GM23338 (cell line): Measurements from ENCODE around the gene RGS3. TPM values are rescaled to one million over a fixed set of nuclear protein-coding genes. Genes with fewer than 3 reads are reported as not detected.

Experiments used
- ATAC-seq: fragments of 200-7000 bp; cut with Tn5 transposase; 3 replicates; pipeline ENCODE4 v1.9.1; 2020
- DNase-seq: peaks from one replicate; pipeline ENCODE4 v3.0.0-alpha.2; 2015; ENCODE audit warnings: low spot score
- H2AFZ ChIP-seq: fragments of 200-600 bp; sonication (generic); 2 replicates; pipeline ENCODE4 v1.8.0; 2016; ENCODE audit warnings: antibody characterized with exemption, mild to moderate bottlenecking, moderate library complexity
- H3F3A ChIP-seq: fragments of 200-600 bp; sonication (generic); replicated peaks from 2 replicates; pipeline ENCODE4 v1.8.0; 2017; ENCODE audit warnings: antibody characterized with exemption, mixed run types, low read depth
- H3K27ac ChIP-seq: fragments of 200-600 bp; sonication (generic); 2 replicates; pipeline ENCODE4 v1.6.1; 2016; ENCODE audit warnings: low read depth
- H3K27me3 ChIP-seq: fragments of 200-600 bp; sonication (generic); 2 replicates; pipeline ENCODE4 v1.8.0; 2016; ENCODE audit warnings: mild to moderate bottlenecking, mixed run types, moderate library complexity; ENCODE audit not compliant: insufficient read depth
- H3K36me3 ChIP-seq: fragments of 200-600 bp; sonication (generic); 2 replicates; pipeline ENCODE4 v1.8.0; 2016; ENCODE audit warnings: mild to moderate bottlenecking; ENCODE audit not compliant: insufficient read depth
- H3K4me1 ChIP-seq: fragments of 200-600 bp; sonication (generic); 2 replicates; pipeline ENCODE4 v1.8.0; 2016; ENCODE audit warnings: mild to moderate bottlenecking, moderate library complexity; ENCODE audit not compliant: insufficient read depth
- H3K4me2 ChIP-seq: fragments of 200-600 bp; sonication (generic); 2 replicates; pipeline ENCODE4 v1.7.1; 2017; ENCODE audit warnings: mixed run types
- H3K4me3 ChIP-seq: fragments of 200-600 bp; sonication (generic); 2 replicates; pipeline ENCODE4 v1.6.1; 2016; ENCODE audit warnings: mixed run types
- H3K79me2 ChIP-seq: fragments of 200-600 bp; sonication (generic); replicated peaks from 2 replicates; pipeline ENCODE4 v1.8.0; 2017; ENCODE audit warnings: mild to moderate bottlenecking; ENCODE audit not compliant: insufficient read depth
- H3K9me2 ChIP-seq: fragments of 200-600 bp; sonication (generic); 2 replicates; pipeline ENCODE4 v1.8.0; 2017; ENCODE audit not compliant: insufficient read depth
- H4K20me1 ChIP-seq: fragments of 200-600 bp; sonication (generic); replicated peaks from 2 replicates; pipeline ENCODE4 v1.8.0; 2017; ENCODE audit warnings: mild to moderate bottlenecking; ENCODE audit not compliant: insufficient read depth
- H3K27ac Mint-ChIP-seq: 2 replicates; pipeline ENCODE4 v1.8.0; 2020; ENCODE audit warnings: inconsistent platforms, mild to moderate bottlenecking, moderate library complexity, mixed read lengths
- H3K27me3 Mint-ChIP-seq: 3 replicates; pipeline ENCODE4 v1.8.0; 2022; ENCODE audit warnings: low read depth, mild to moderate bottlenecking, moderate library complexity, mixed read lengths, inconsistent platforms; ENCODE audit not compliant: insufficient read depth, poor library complexity
- H3K36me3 Mint-ChIP-seq: 3 replicates; pipeline ENCODE4 v1.8.0; 2021; ENCODE audit warnings: low read depth, mild to moderate bottlenecking, inconsistent platforms, moderate library complexity, mixed read lengths
- H3K4me1 Mint-ChIP-seq: 3 replicates; pipeline ENCODE4 v1.8.0; 2020; ENCODE audit warnings: mild to moderate bottlenecking, inconsistent platforms, mixed read lengths
- H3K4me3 Mint-ChIP-seq: 3 replicates; pipeline ENCODE4 v1.8.0; 2021; ENCODE audit warnings: moderate library complexity, mild to moderate bottlenecking, inconsistent platforms, mixed read lengths
- H3K9me3 Mint-ChIP-seq: 3 replicates; pipeline ENCODE4 v1.8.0; 2020; ENCODE audit warnings: moderate library complexity, mild to moderate bottlenecking, inconsistent platforms, mixed read lengths
- CREB1 ChIP-seq: fragments of 250-450 bp; sonication (Bioruptor Pico); IDR thresholded peaks from 2 replicates; pipeline ENCODE4 v1.5.0; 2020; ENCODE audit warnings: low read depth, mild to moderate bottlenecking, moderate library complexity
- EZH2 ChIP-seq: fragments of 200-600 bp; sonication (generic); IDR thresholded peaks from one replicate; pipeline ENCODE4 v1.8.0; 2017; ENCODE audit warnings: antibody characterized with exemption, mild to moderate bottlenecking, low read depth; ENCODE audit not compliant: unreplicated experiment
- EZH2phosphoT487 ChIP-seq: fragments of 200-600 bp; sonication (generic); IDR thresholded peaks from one replicate; pipeline ENCODE4 v1.8.1; 2018; ENCODE audit warnings: antibody characterized with exemption; ENCODE audit not compliant: unreplicated experiment
- JUNB ChIP-seq: IDR thresholded peaks from one replicate; pipeline ENCODE4 v1.6.1; 2016; ENCODE audit warnings: antibody characterized with exemption; ENCODE audit not compliant: unreplicated experiment
- NANOG ChIP-seq: IDR thresholded peaks from 2 replicates; pipeline ENCODE4 v1.6.1; 2016; ENCODE audit warnings: antibody characterized with exemption, borderline replicate concordance
- POLR2AphosphoS5 ChIP-seq: IDR thresholded peaks from 2 replicates; pipeline ENCODE4 v1.6.1; 2016; ENCODE audit warnings: antibody characterized with exemption, low read depth
- REST ChIP-seq: IDR thresholded peaks from one replicate; pipeline ENCODE4 v1.6.1; 2018; ENCODE audit warnings: antibody characterized with exemption; ENCODE audit not compliant: unreplicated experiment
- STAT1 ChIP-seq: IDR thresholded peaks from one replicate; pipeline ENCODE4 v1.6.1; 2016; ENCODE audit warnings: antibody characterized with exemption; ENCODE audit not compliant: unreplicated experiment
- ZNF114 ChIP-seq: fragments of 250-450 bp; sonication (Bioruptor Pico); IDR thresholded peaks from 2 replicates; pipeline ENCODE4 v1.5.0; 2020; ENCODE audit warnings: mild to moderate bottlenecking, moderate library complexity
- ZNF331 ChIP-seq: fragments of 250-450 bp; sonication (Bioruptor Pico); IDR thresholded peaks from 2 replicates; pipeline ENCODE4 v1.5.0; 2020; ENCODE audit warnings: low read depth, mild to moderate bottlenecking, moderate library complexity
- polyA plus RNA-seq: library from polyadenylated mRNA; unstranded; fragments of >200 nt; fragmentation: Nextera tagmentation; extraction: Ambion mirVana; gene quantifications from 2 replicates; pipeline ENCODE4 v1.2.1, GENCODE V29; 2016
- total RNA-seq: library from RNA; depleted of rRNA; stranded (reverse); fragments of >200 nt; shearing (Covaris generic); gene quantifications from 2 replicates; pipeline ENCODE4 v1.2.3, GENCODE V29; 2014
- TF ChIP-seq, protein P1 (sequence below): fragments of 250-450 bp; sonication (Bioruptor Pico); IDR thresholded peaks from 2 replicates; pipeline ENCODE4 v1.5.0; 2020; ENCODE audit warnings: mild to moderate bottlenecking, moderate library complexity
- TF ChIP-seq, protein P2 (sequence below): IDR thresholded peaks from 2 replicates; pipeline ENCODE4 v1.6.1; 2016; ENCODE audit warnings: antibody characterized with exemption
- TF ChIP-seq, protein P3 (sequence below), 2 experiments: fragments of 200-600 bp in 1 of 2; sonication (generic) in 1 of 2; conservative IDR thresholded peaks; 2 replicates each; pipeline versions ENCODE4 v1.5.1 to v1.6.1; 2016 to 2017; ENCODE audit warnings: antibody characterized with exemption in 2 of 2, low read depth in 2 of 2, mild to moderate bottlenecking in 2 of 2, moderate library complexity in 1 of 2

Gene RGS3
- total and polyA plus RNA-seq, 2 experiments from 2014 or later: 14.2 to 24.3 TPM

- Histone ChIP-seq H3F3A (no peaks in the 10 kb centered on the region), H3K4me3 (no peak overlapping the region), H3K27me3 (0 out of 2 replicates have a peak, but pooled peaks cover 2% of the 10 kb centered on the region), H3K79me2 (no peaks in the 10 kb centered on the region), H3K36me3 (no peaks in the 10 kb centered on the region), H4K20me1 (no peaks in the 10 kb centered on the region), H3K27ac (no peak overlapping the region), H3K9me2 (no peaks in the 10 kb centered on the region), H3K4me2 (no peak overlapping the region), H3K4me1 (peaks cover under 1% of the 10 kb centered on the region), H2AFZ (no peak overlapping the region)
- no peak overlapping the region for H3K27ac Mint-ChIP-seq
- H3K9me3 Mint-ChIP-seq: no peaks in the 10 kb centered on the region
- no peak for DNase-seq
- peaks cover 4% of the 10 kb centered on the region for H3K27me3 Mint-ChIP-seq
- peaks cover 9% of the 10 kb centered on the region for H3K4me1 Mint-ChIP-seq
- no peak overlapping the region for H3K4me3 Mint-ChIP-seq
- no peaks in the 10 kb centered on the region for H3K36me3 Mint-ChIP-seq
- no peak for ATAC-seq
- TF ChIP-seq NANOG: no peak
- TF ChIP-seq, protein P1, sequence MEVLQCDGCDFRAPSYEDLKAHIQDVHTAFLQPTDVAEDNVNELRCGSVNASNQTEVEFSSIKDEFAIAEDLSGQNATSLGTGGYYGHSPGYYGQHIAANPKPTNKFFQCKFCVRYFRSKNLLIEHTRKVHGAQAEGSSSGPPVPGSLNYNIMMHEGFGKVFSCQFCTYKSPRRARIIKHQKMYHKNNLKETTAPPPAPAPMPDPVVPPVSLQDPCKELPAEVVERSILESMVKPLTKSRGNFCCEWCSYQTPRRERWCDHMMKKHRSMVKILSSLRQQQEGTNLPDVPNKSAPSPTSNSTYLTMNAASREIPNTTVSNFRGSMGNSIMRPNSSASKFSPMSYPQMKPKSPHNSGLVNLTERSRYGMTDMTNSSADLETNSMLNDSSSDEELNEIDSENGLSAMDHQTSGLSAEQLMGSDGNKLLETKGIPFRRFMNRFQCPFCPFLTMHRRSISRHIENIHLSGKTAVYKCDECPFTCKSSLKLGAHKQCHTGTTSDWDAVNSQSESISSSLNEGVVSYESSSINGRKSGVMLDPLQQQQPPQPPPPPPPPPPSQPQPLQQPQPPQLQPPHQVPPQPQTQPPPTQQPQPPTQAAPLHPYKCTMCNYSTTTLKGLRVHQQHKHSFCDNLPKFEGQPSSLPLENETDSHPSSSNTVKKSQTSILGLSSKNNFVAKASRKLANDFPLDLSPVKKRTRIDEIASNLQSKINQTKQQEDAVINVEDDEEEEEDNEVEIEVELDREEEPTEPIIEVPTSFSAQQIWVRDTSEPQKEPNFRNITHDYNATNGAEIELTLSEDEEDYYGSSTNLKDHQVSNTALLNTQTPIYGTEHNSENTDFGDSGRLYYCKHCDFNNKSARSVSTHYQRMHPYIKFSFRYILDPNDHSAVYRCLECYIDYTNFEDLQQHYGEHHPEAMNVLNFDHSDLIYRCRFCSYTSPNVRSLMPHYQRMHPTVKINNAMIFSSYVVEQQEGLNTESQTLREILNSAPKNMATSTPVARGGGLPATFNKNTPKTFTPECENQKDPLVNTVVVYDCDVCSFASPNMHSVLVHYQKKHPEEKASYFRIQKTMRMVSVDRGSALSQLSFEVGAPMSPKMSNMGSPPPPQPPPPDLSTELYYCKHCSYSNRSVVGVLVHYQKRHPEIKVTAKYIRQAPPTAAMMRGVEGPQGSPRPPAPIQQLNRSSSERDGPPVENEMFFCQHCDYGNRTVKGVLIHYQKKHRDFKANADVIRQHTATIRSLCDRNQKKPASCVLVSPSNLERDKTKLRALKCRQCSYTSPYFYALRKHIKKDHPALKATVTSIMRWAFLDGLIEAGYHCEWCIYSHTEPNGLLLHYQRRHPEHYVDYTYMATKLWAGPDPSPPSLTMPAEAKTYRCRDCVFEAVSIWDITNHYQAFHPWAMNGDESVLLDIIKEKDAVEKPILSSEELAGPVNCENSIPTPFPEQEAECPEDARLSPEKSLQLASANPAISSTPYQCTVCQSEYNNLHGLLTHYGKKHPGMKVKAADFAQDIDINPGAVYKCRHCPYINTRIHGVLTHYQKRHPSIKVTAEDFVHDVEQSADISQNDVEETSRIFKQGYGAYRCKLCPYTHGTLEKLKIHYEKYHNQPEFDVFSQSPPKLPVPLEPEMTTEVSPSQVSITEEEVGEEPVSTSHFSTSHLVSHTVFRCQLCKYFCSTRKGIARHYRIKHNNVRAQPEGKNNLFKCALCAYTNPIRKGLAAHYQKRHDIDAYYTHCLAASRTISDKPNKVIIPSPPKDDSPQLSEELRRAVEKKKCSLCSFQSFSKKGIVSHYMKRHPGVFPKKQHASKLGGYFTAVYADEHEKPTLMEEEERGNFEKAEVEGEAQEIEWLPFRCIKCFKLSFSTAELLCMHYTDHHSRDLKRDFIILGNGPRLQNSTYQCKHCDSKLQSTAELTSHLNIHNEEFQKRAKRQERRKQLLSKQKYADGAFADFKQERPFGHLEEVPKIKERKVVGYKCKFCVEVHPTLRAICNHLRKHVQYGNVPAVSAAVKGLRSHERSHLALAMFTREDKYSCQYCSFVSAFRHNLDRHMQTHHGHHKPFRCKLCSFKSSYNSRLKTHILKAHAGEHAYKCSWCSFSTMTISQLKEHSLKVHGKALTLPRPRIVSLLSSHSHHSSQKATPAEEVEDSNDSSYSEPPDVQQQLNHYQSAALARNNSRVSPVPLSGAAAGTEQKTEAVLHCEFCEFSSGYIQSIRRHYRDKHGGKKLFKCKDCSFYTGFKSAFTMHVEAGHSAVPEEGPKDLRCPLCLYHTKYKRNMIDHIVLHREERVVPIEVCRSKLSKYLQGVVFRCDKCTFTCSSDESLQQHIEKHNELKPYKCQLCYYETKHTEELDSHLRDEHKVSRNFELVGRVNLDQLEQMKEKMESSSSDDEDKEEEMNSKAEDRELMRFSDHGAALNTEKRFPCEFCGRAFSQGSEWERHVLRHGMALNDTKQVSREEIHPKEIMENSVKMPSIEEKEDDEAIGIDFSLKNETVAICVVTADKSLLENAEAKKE (CRISPR knock-in tag): no peak
- TF ChIP-seq, protein P2, sequence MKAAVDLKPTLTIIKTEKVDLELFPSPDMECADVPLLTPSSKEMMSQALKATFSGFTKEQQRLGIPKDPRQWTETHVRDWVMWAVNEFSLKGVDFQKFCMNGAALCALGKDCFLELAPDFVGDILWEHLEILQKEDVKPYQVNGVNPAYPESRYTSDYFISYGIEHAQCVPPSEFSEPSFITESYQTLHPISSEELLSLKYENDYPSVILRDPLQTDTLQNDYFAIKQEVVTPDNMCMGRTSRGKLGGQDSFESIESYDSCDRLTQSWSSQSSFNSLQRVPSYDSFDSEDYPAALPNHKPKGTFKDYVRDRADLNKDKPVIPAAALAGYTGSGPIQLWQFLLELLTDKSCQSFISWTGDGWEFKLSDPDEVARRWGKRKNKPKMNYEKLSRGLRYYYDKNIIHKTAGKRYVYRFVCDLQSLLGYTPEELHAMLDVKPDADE: no peak
- no peak for TF ChIP-seq EZH2
- TF ChIP-seq ZNF114 (CRISPR knock-in tag): no peak
- TF ChIP-seq, protein P3, sequence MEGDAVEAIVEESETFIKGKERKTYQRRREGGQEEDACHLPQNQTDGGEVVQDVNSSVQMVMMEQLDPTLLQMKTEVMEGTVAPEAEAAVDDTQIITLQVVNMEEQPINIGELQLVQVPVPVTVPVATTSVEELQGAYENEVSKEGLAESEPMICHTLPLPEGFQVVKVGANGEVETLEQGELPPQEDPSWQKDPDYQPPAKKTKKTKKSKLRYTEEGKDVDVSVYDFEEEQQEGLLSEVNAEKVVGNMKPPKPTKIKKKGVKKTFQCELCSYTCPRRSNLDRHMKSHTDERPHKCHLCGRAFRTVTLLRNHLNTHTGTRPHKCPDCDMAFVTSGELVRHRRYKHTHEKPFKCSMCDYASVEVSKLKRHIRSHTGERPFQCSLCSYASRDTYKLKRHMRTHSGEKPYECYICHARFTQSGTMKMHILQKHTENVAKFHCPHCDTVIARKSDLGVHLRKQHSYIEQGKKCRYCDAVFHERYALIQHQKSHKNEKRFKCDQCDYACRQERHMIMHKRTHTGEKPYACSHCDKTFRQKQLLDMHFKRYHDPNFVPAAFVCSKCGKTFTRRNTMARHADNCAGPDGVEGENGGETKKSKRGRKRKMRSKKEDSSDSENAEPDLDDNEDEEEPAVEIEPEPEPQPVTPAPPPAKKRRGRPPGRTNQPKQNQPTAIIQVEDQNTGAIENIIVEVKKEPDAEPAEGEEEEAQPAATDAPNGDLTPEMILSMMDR (conservative IDR thresholded peaks at IDR 0.05; ENCODE audit: low read depth in 2 of 2): no peak
- no peak for TF ChIP-seq ZNF331
- TF ChIP-seq CREB1 (CRISPR knock-in tag): no peak
- no peak for TF ChIP-seq EZH2phosphoT487
- no peak for TF ChIP-seq STAT1
- no peak for TF ChIP-seq REST
- TF ChIP-seq POLR2AphosphoS5: no peak
- no peak for TF ChIP-seq JUNB
These were observed 165.1 kb downstream of the RGS3 start for GRCh38 chr9:113628621-113629020.
